PC-9 (cell line): ENCODE measurements around the gene KPNA6. TPM values are rescaled to one million over a fixed set of nuclear protein-coding genes. Genes with fewer than 3 reads are reported as not detected.

Experiments
- BruUV-seq: library from RNA; stranded (reverse); fragments of 400-500 nt; replicated peaks from 2 replicates; lab custom pipeline; 2021; lab: Mats Ljungman, UMichigan
- CTCF ChIA-PET: fragments of 300-600 bp; sonication (Branson Sonifier 250); formaldehyde crosslinking; loops from one replicate; lab custom pipeline; 2022; ENCODE audit warnings: antibody characterized with exemption; lab: Charles Lee
- POLR2A ChIA-PET: fragments of 300-600 bp; sonication (Branson Sonifier 250); formaldehyde crosslinking; loops from one replicate; lab custom pipeline; 2022; ENCODE audit warnings: antibody characterized with exemption; ENCODE audit not compliant: unreplicated experiment; lab: Charles Lee
- DNase-seq, 2 experiments: peaks; one replicate each; pipeline versions ENCODE4 v3.0.0 to v3.0.0-alpha.2; 2015 to 2022; ENCODE audit warnings: mixed read lengths in 1 of 2
- H2AFZ ChIP-seq: fragments of 200-600 bp; sonication (generic); 2 replicates; pipeline ENCODE4 v1.8.1; 2017; ENCODE audit warnings: antibody characterized with exemption
- H3F3A ChIP-seq: fragments of 200-600 bp; sonication (generic); 2 replicates; pipeline ENCODE4 v1.8.1; 2017; ENCODE audit warnings: antibody characterized with exemption, mild to moderate bottlenecking, low read depth; ENCODE audit not compliant: insufficient read depth
- H3K27ac ChIP-seq: fragments of 200-600 bp; sonication (generic); 2 replicates; pipeline ENCODE4 v1.6.1; 2016; ENCODE audit warnings: mixed run types
- H3K27me3 ChIP-seq: fragments of 200-600 bp; sonication (generic); 2 replicates; pipeline ENCODE4 v1.6.1; 2016; ENCODE audit warnings: low read depth, mixed run types; ENCODE audit not compliant: insufficient read depth
- H3K36me3 ChIP-seq: fragments of 200-600 bp; sonication (generic); 2 replicates; pipeline ENCODE4 v1.6.1; 2016; ENCODE audit warnings: low read depth, mixed run types
- H3K4me1 ChIP-seq: fragments of 200-600 bp; sonication (generic); replicated peaks from 2 replicates; pipeline ENCODE4 v1.6.1; 2016; ENCODE audit warnings: mixed run types; ENCODE audit not compliant: insufficient read depth
- H3K4me2 ChIP-seq: fragments of 200-600 bp; sonication (generic); 2 replicates; pipeline ENCODE4 v1.6.1; 2017; ENCODE audit warnings: mixed run types
- H3K4me3 ChIP-seq: fragments of 200-600 bp; sonication (generic); 2 replicates; pipeline ENCODE4 v1.6.1; 2016; ENCODE audit warnings: mixed run types
- H3K79me2 ChIP-seq: fragments of 200-600 bp; sonication (generic); 2 replicates; pipeline ENCODE4 v1.6.1; 2017; ENCODE audit warnings: low read depth, mixed run types
- H3K9me2 ChIP-seq: fragments of 200-600 bp; sonication (generic); 2 replicates; pipeline ENCODE4 v1.8.1; 2017; ENCODE audit warnings: mild to moderate bottlenecking; ENCODE audit not compliant: insufficient read depth
- H3K9me3 ChIP-seq: fragments of 200-600 bp; sonication (generic); 2 replicates; pipeline ENCODE4 v1.8.1; 2016; ENCODE audit warnings: low read depth; ENCODE audit not compliant: insufficient read depth
- H4K20me1 ChIP-seq: fragments of 200-600 bp; sonication (generic); 2 replicates; pipeline ENCODE4 v1.8.1; 2017; ENCODE audit not compliant: insufficient read depth
- EZH2 ChIP-seq: fragments of 200-600 bp; sonication (generic); IDR thresholded peaks from 2 replicates; pipeline ENCODE4 v1.8.0; 2017; ENCODE audit warnings: antibody characterized with exemption, low read depth
- intact Hi-C: fragments of 100-400 bp; cut with micrococcal nuclease; formaldehyde crosslinking; loops from one replicate; pipeline ENCODE4 v1.10.0; 2022; ENCODE audit not compliant: unreplicated experiment
- total RNA-seq: library from RNA; stranded (reverse); gene quantifications from 2 replicates; pipeline ENCODE4 v1.2.3, GENCODE V29; 2021
- TF ChIP-seq, protein P1 (sequence below): fragments of 200-600 bp; sonication (generic); conservative IDR thresholded peaks from 2 replicates; pipeline ENCODE4 v1.6.1; 2017; ENCODE audit warnings: mixed run types, antibody characterized with exemption, mild to moderate bottlenecking, moderate library complexity

KPNA6 gene
- total RNA-seq, 1 experiment from 2014 or later = 89.9 TPM

DNA sequence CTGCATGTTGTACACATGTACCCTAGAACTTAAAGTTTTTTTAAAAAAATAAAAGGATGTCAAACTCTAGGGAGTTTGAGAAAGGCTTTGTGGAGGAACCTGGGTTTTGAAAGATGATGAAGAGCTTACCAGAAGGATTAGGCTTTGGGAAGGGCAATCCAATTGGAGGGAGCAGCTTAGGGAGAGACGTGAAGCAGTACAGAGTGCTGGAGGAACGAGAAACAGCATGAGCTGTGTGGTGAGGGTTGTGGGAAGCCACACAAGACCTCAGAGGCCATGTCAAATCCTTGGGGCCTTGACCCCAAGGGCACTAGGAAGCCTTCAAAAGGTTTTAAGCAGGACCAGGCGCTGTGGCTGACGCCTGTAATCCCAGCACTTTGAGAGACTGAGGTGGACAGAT, 8.4 kb upstream of the KPNA6 start:
- ChIA-PET POLR2A (interaction anchor here (0.6 kb wide), 1 partner anchor 168 kb away, joined by 6 read pairs; no protein-coding TSS in a partner anchor), CTCF (no interaction called here)
- H3K9me3 ChIP-seq = no peaks in the 10 kb centered on the region
- H3K4me1 ChIP-seq = peaks cover 24% of the 10 kb centered on the region
- intact Hi-C loops = no loop called here
- peaks cover 36% of the 10 kb centered on the region for H3F3A ChIP-seq
- H3K79me2 ChIP-seq = no peaks in the 10 kb centered on the region
- BruUV-seq = no TSS peak
- no peak for DNase-seq
- no peak overlapping the region for H3K4me3 ChIP-seq
- peaks cover 21% of the 10 kb centered on the region; the same call in 1 of the 2 replicates for H3K36me3 ChIP-seq
- no peak overlapping the region for H3K4me2 ChIP-seq
- no peaks in the 10 kb centered on the region for H4K20me1 ChIP-seq
- no peak for TF ChIP-seq EZH2
- TF ChIP-seq, protein P1, sequence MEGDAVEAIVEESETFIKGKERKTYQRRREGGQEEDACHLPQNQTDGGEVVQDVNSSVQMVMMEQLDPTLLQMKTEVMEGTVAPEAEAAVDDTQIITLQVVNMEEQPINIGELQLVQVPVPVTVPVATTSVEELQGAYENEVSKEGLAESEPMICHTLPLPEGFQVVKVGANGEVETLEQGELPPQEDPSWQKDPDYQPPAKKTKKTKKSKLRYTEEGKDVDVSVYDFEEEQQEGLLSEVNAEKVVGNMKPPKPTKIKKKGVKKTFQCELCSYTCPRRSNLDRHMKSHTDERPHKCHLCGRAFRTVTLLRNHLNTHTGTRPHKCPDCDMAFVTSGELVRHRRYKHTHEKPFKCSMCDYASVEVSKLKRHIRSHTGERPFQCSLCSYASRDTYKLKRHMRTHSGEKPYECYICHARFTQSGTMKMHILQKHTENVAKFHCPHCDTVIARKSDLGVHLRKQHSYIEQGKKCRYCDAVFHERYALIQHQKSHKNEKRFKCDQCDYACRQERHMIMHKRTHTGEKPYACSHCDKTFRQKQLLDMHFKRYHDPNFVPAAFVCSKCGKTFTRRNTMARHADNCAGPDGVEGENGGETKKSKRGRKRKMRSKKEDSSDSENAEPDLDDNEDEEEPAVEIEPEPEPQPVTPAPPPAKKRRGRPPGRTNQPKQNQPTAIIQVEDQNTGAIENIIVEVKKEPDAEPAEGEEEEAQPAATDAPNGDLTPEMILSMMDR = no peak
- H3K9me2 ChIP-seq = no peaks in the 10 kb centered on the region
- no peak overlapping the region for H3K27ac ChIP-seq
- H3K27me3 ChIP-seq = no peaks in the 10 kb centered on the region
- H2AFZ ChIP-seq = no peak overlapping the region

DNA sequence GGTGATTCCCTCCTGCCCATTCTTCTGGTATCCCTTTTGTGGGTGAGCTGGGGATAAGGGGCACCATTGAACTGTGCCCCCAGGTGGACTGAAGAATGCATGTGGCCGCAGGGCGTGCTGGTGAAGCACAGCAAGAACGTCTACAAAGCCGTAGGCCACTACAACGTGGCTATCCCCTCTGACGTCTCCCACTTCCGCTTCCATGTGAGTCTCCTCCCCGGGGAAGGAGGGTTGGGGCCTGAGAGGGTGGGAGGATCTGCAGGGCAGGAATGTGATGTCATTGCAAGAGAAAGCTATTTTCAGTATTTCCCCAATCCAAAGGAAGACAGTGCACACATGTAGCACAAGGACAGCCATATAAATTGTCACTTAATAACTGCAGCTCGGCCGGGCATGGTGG, 7.5 kb upstream of the KPNA6 start:
- Histone ChIP-seq H3K9me2 (no peaks in the 10 kb centered on the region), H3K27ac (peak overlapping the region; percentile 56), H3F3A (peaks cover 35% of the 10 kb centered on the region), H3K4me3 (no peak overlapping the region), H3K9me3 (no peaks in the 10 kb centered on the region), H3K4me1 (peaks cover 24% of the 10 kb centered on the region), H4K20me1 (no peaks in the 10 kb centered on the region), H3K4me2 (peak overlapping the region; percentile 65), H3K27me3 (no peaks in the 10 kb centered on the region), H3K36me3 (peaks cover 18% of the 10 kb centered on the region; the same call in 1 of the 2 replicates), H2AFZ (no peak overlapping the region), H3K79me2 (no peaks in the 10 kb centered on the region)
- POLR2A ChIA-PET = no interaction called here
- CTCF ChIA-PET = no interaction called here
- intact Hi-C loops = no loop called here
- TF ChIP-seq, protein P1 = no peak
- TF ChIP-seq EZH2 = no peak
- BruUV-seq = no TSS peak
- no peak for DNase-seq

DNA sequence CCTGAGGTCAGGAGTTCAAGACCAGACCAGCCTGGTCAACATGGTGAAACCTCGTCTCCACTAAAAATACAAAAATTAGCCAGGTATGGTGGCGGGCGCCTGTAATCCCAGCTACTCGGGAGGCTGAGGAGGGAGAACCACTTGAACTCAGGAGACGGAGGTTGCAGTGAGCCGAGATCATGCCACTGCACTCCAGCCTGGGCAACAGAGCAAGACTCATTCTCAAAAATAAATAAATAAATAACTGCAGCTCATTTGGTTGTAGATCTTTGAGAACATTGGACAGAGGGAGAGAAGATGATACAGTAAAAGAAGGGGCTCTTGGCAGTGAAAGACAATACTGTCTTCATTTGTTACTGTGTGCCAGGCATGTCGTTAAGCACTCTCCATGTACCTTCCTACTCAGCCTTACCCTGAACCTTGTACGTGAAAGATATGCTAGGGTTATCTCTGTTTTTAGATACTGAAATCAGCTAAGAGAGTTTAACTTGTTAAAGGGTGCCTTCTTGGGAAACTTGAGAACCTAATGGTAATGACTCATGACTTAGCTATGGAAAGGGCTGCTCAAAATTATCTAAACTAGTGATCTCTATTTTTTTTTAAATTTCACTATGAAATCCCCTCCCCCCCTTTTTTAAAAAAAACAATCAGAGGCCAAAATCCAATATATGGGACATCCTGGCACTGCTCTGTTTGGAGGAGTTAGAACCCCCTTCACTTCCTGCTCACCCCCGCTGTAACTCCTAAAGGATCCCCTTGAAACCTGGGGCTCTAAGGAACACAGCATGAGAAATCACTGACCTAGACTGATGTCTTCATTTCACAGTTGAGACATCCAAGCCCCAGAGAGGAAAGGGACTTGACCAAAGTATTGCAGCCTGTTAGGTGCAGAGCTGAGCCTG, 6.8 kb upstream of the KPNA6 start:
- Histone ChIP-seq H4K20me1 (no peaks in the 10 kb centered on the region), H3K36me3 (peaks cover 17% of the 10 kb centered on the region; the same call in 1 of the 2 replicates), H3K27me3 (no peaks in the 10 kb centered on the region), H3K4me1 (peaks cover 24% of the 10 kb centered on the region), H3K9me2 (no peaks in the 10 kb centered on the region), H3K79me2 (no peaks in the 10 kb centered on the region), H3K9me3 (no peaks in the 10 kb centered on the region), H3K27ac (peak overlapping the region; percentile 56), H3F3A (peaks cover 37% of the 10 kb centered on the region), H3K4me2 (peak overlapping the region; percentile 65), H2AFZ (no peak overlapping the region), H3K4me3 (no peak overlapping the region; the same call in 1 of the 2 replicates)
- DNase-seq = peak in 1 of 2 experiments; percentile 78
- no TSS peak for BruUV-seq
- TF ChIP-seq, protein P1 = no peak
- TF ChIP-seq EZH2 = no peak
- intact Hi-C loops = no loop called here
- POLR2A ChIA-PET = interaction anchor here (0.6 kb wide), 2 partner anchors 8 to 220 kb away, joined by 8 to 20 read pairs; no protein-coding TSS in a partner anchor
- CTCF ChIA-PET = no interaction called here
